Measurements from ENCODE around the gene MYL7. TPM values are rescaled to one million over a fixed set of nuclear protein-coding genes. Genes with fewer than 3 reads are reported as not detected.
A peak's percentile ranks its signal among the peaks of the same experiment; 100 is the strongest.

The MYL7 gene
- total RNA-seq, 1 experiment from 2014 or later = not detected

DNA sequence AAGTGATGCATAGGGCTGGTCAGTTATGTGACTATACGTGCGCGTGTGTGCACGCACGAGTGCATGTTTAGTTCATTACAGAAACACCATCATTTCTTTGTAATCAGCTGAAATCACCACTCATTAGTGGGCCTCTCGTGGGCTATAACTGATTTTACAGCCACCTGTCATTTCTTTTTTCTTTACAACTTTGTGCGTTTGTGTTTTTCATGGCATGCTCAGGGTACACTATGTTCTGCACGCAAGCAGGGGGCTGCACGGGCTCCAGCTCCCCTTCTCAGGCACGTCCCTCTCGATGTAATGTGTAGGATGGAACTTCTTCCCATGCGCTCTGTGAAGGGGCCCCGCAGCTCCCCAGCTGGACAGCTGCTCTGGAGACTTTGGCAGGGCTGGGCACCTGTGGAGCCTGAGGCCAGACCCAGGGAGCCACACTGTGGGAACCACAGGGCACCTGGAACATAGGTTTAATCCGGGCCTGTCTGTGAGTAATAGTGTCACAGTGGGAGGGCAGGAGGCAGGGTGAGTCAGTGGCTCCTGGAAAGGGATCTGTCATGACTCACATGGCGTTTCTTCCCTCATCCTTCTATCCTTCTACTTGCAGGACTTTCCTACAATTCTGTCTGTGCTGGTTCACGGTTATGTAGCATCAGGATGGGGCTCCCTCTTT is 43.2 kb upstream of the MYL7 start:
- no peak overlapping the region for H3K4me3 ChIP-seq (ENCODE audit: low read depth, low read length, poor library complexity, severe bottlenecking)
- ChIA-PET CTCF (no interaction called here), POLR2A (ENCODE audit: low non-redundant PET) (no interaction called here)
- H3K27ac ChIP-seq (ENCODE audit: low read depth, low read length, poor library complexity, severe bottlenecking) = no peak overlapping the region
- intact Hi-C loops (cut with micrococcal nuclease; ENCODE audit: unreplicated experiment) = no loop called here
- no peaks in the 10 kb centered on the region for H3K36me3 ChIP-seq (ENCODE audit: insufficient read depth, low read length, poor library complexity, severe bottlenecking)
- no peak for TF ChIP-seq EZH2 (IDR thresholded peaks at IDR 0.05; ENCODE audit: borderline replicate concordance, low read depth, low read length, poor library complexity, severe bottlenecking)
- TF ChIP-seq CTCF (conservative IDR thresholded peaks at IDR 0.05; ENCODE audit: low read depth, low read length) = no peak
- no TSS peak for BruUV-seq (replicated peaks)
- peaks cover 7% of the 10 kb centered on the region for H3K9me3 ChIP-seq (ENCODE audit: low read depth, low read length, poor library complexity, severe bottlenecking)
- no peaks in the 10 kb centered on the region for H3K27me3 ChIP-seq (replicated peaks; ENCODE audit: insufficient read depth, low read depth, low read length, poor library complexity)
- DNase-seq (ENCODE audit: low spot score) = peak; percentile 19
- H3K4me1 ChIP-seq (ENCODE audit: insufficient read depth, low read length, poor library complexity, severe bottlenecking) = no peaks in the 10 kb centered on the region

GRCh38 chr7:44183386-44183785 is 42.3 kb upstream of the MYL7 start:
- TF ChIP-seq EZH2 (IDR thresholded peaks at IDR 0.05; ENCODE audit: borderline replicate concordance, low read depth, low read length, poor library complexity, severe bottlenecking) (no peak), CTCF (conservative IDR thresholded peaks at IDR 0.05; ENCODE audit: low read depth, low read length) (no peak)
- ChIA-PET POLR2A (ENCODE audit: low non-redundant PET) (no interaction called here), CTCF (no interaction called here)
- Histone ChIP-seq H3K4me1 (ENCODE audit: insufficient read depth, low read length, poor library complexity, severe bottlenecking) (no peaks in the 10 kb centered on the region), H3K36me3 (ENCODE audit: insufficient read depth, low read length, poor library complexity, severe bottlenecking) (no peaks in the 10 kb centered on the region), H3K4me3 (ENCODE audit: low read depth, low read length, poor library complexity, severe bottlenecking) (no peak overlapping the region), H3K9me3 (ENCODE audit: low read depth, low read length, poor library complexity, severe bottlenecking) (peaks cover 7% of the 10 kb centered on the region), H3K27me3 (replicated peaks; ENCODE audit: insufficient read depth, low read depth, low read length, poor library complexity) (no peaks in the 10 kb centered on the region), H3K27ac (ENCODE audit: low read depth, low read length, poor library complexity, severe bottlenecking) (no peak overlapping the region)
- no TSS peak for BruUV-seq (replicated peaks)
- DNase-seq (ENCODE audit: low spot score) = no peak
- intact Hi-C loops (cut with micrococcal nuclease; ENCODE audit: unreplicated experiment) = no loop called here

GRCh38 chr7:44182827-44183226 is 41.7 kb upstream of the MYL7 start:
- Histone ChIP-seq H3K9me3 (ENCODE audit: low read depth, low read length, poor library complexity, severe bottlenecking) (peaks cover 7% of the 10 kb centered on the region), H3K36me3 (ENCODE audit: insufficient read depth, low read length, poor library complexity, severe bottlenecking) (no peaks in the 10 kb centered on the region), H3K4me3 (ENCODE audit: low read depth, low read length, poor library complexity, severe bottlenecking) (no peak overlapping the region), H3K4me1 (ENCODE audit: insufficient read depth, low read length, poor library complexity, severe bottlenecking) (peaks cover 2% of the 10 kb centered on the region), H3K27ac (ENCODE audit: low read depth, low read length, poor library complexity, severe bottlenecking) (no peak overlapping the region), H3K27me3 (replicated peaks; ENCODE audit: insufficient read depth, low read depth, low read length, poor library complexity) (no peaks in the 10 kb centered on the region)
- intact Hi-C loops (cut with micrococcal nuclease; ENCODE audit: unreplicated experiment) = no loop called here
- CTCF ChIA-PET = no interaction called here
- DNase-seq (ENCODE audit: low spot score) = no peak
- TF ChIP-seq CTCF (conservative IDR thresholded peaks at IDR 0.05; ENCODE audit: low read depth, low read length) = no peak
- no peak for TF ChIP-seq EZH2 (IDR thresholded peaks at IDR 0.05; ENCODE audit: borderline replicate concordance, low read depth, low read length, poor library complexity, severe bottlenecking)
- POLR2A ChIA-PET (ENCODE audit: low non-redundant PET) = no interaction called here
- no TSS peak for BruUV-seq (replicated peaks)

Data from A673 (cell line).